ENCODE measurements around the gene CTDNEP1.

The CTDNEP1 gene

DNA sequence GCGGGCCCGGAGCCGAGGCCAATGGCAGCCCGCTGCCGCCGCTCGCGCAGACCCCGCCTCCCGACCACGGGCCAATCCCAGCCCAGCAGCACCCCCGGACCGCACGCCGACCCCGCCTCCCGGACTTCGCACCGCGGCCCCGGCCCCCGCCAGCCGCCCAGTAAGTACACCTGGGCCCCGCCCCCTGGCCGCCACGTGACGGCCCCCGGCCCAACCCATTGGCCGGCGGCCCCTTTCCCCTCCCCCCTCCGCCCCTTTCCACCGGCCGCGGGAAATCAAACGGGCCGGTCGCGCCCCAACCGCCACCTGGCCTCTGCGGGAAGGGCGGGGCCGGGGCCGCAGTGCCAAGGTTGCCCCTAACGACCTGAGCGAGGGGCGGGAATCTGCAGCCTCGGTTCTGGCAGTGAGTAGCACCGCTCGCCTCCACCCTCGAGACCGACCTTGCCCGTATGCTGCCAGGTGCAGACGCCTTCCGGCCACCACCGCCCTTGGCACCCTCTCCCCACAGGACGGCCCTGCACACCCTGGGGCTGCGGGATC is 43.1 kb upstream of the CTDNEP1 start, which contains the start of gene YBX2:
Gene YBX2 (minus strand): TSS at position 26 of the 540 bp plus-strand sequence. CDS start 139 bp downstream, outside the sequence.
- Histone ChIP-seq H3K79me2 (ENCODE audit: insufficient read depth, low read length) (no peaks in the 10 kb centered on the region), H3K27ac (ENCODE audit: low read depth, low read length) (no peak within 1 kb of the TSS), H3K9me3 (ENCODE audit: insufficient read depth, low read length) (no peaks in the 10 kb centered on the region), H4K20me1 (ENCODE audit: low read depth, low read length) (no peaks in the 10 kb centered on the region), H3K9ac (ENCODE audit: low read length) (0 out of 2 replicates have a peak within 1 kb of the TSS, but pooled peaks have one; percentile 24), H3K4me3 (ENCODE audit: insufficient read depth, low read length, poor library complexity, severe bottlenecking) (peak within 1 kb of the TSS; percentile 18), H3K36me3 (ENCODE audit: low read length) (no peaks in the 10 kb centered on the region), H3K27me3 (ENCODE audit: low read length) (no peaks in the 10 kb centered on the region), H3K9me2 (replicated peaks; ENCODE audit: insufficient read depth, low read length) (no peaks in the 10 kb centered on the region), H3F3A (ENCODE audit: insufficient read depth) (no peaks in the 10 kb centered on the region), H2AFZ (ENCODE audit: low read depth, low read length, severe bottlenecking) (no peak within 1 kb of the TSS), H3K4me2 (ENCODE audit: low read depth, low read length, poor library complexity, severe bottlenecking) (peak within 1 kb of the TSS; percentile 46)
- no peak for TF ChIP-seq EZH2phosphoT487 (conservative IDR thresholded peaks at IDR 0.05; ENCODE audit: low read length)
- TF ChIP-seq, protein P1, sequence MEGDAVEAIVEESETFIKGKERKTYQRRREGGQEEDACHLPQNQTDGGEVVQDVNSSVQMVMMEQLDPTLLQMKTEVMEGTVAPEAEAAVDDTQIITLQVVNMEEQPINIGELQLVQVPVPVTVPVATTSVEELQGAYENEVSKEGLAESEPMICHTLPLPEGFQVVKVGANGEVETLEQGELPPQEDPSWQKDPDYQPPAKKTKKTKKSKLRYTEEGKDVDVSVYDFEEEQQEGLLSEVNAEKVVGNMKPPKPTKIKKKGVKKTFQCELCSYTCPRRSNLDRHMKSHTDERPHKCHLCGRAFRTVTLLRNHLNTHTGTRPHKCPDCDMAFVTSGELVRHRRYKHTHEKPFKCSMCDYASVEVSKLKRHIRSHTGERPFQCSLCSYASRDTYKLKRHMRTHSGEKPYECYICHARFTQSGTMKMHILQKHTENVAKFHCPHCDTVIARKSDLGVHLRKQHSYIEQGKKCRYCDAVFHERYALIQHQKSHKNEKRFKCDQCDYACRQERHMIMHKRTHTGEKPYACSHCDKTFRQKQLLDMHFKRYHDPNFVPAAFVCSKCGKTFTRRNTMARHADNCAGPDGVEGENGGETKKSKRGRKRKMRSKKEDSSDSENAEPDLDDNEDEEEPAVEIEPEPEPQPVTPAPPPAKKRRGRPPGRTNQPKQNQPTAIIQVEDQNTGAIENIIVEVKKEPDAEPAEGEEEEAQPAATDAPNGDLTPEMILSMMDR (IDR thresholded peaks at IDR 0.05; ENCODE audit: insufficient read depth, low read length, poor library complexity, severe bottlenecking) = no peak

DNA sequence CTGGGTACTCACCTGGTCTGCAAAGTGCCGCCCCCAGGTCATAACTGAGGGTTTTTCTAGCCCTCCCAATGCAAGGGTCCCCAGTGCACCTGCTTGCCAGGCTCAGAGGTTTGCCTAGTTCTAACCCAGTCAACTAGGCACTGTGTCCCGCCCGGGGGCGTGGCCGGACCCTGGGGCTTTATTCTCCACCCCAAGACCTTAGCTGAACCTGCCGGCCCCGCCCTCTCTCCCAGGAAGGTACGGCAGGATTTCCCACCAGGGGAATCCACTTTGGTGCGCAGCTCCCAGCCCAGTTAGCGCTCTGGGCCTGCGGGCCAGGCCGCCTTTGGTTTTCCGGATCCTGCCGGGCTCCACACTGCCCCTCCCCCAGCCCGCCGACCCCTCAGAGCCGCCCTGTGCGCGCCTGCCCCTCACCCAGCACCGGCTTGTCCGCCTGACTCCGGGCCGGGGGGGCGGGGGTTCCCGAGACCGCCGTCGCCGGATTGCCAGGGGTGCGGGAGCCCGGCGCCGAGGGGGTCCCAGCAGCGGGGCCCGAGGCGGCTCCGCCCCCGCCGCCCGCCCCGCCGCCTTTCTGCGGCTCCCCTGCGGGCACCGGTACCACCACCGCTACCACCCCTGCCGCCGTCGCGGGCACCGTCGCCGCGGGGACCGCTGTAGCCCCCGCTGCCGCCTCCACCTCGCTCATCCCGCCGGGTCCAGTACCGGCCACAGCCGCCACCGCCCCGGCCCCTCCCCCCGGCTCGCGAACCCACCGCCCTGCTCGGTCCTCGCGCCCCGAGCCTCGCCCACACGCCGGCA is 42.5 kb upstream of the CTDNEP1 start:
- no peaks in the 10 kb centered on the region for H3K27me3 ChIP-seq (ENCODE audit: low read length)
- H3K36me3 ChIP-seq (ENCODE audit: low read length) = no peaks in the 10 kb centered on the region
- no peak overlapping the region for H3K4me2 ChIP-seq (ENCODE audit: low read depth, low read length, poor library complexity, severe bottlenecking)
- no peaks in the 10 kb centered on the region for H3K9me2 ChIP-seq (replicated peaks; ENCODE audit: insufficient read depth, low read length)
- no peak overlapping the region for H3K4me3 ChIP-seq (ENCODE audit: insufficient read depth, low read length, poor library complexity, severe bottlenecking)
- H3F3A ChIP-seq (ENCODE audit: insufficient read depth) = no peaks in the 10 kb centered on the region
- H3K27ac ChIP-seq (ENCODE audit: low read depth, low read length) = no peak overlapping the region
- no peaks in the 10 kb centered on the region for H3K9me3 ChIP-seq (ENCODE audit: insufficient read depth, low read length)
- H3K79me2 ChIP-seq (ENCODE audit: insufficient read depth, low read length) = no peaks in the 10 kb centered on the region
- no peak overlapping the region for H2AFZ ChIP-seq (ENCODE audit: low read depth, low read length, severe bottlenecking)
- H3K9ac ChIP-seq (ENCODE audit: low read length) = no peak overlapping the region
- no peak for TF ChIP-seq EZH2phosphoT487 (conservative IDR thresholded peaks at IDR 0.05; ENCODE audit: low read length)
- TF ChIP-seq, protein P1 (IDR thresholded peaks at IDR 0.05; ENCODE audit: insufficient read depth, low read length, poor library complexity, severe bottlenecking) = no peak
- no peaks in the 10 kb centered on the region for H4K20me1 ChIP-seq (ENCODE audit: low read depth, low read length)

DNA sequence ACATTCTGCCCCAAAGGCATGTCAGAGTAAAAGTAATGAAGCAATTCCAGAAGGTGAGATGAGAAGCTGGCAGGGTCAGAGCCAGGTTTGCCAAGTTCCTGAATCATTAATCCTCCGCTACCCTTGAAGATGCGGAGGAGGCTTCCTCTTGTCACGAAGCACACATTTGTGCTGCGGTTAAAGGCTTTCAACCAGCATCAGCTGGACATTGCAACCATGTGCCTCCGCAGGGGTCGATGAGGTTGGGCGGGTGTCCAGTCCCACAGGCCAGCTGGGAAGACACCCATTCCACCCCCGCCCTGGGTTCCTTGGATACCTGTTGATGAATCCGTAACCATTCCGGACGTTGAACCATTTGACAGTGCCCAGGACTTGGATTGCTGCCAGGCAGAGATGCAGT is 41.6 kb upstream of the CTDNEP1 start:
- H3K9me2 ChIP-seq (replicated peaks; ENCODE audit: insufficient read depth, low read length) = no peaks in the 10 kb centered on the region
- H3K4me3 ChIP-seq (ENCODE audit: insufficient read depth, low read length, poor library complexity, severe bottlenecking) = no peak overlapping the region
- H3K36me3 ChIP-seq (ENCODE audit: low read length) = no peaks in the 10 kb centered on the region
- no peaks in the 10 kb centered on the region for H3K27me3 ChIP-seq (ENCODE audit: low read length)
- H3K9me3 ChIP-seq (ENCODE audit: insufficient read depth, low read length) = no peaks in the 10 kb centered on the region
- H4K20me1 ChIP-seq (ENCODE audit: low read depth, low read length) = no peaks in the 10 kb centered on the region
- H3F3A ChIP-seq (ENCODE audit: insufficient read depth) = no peaks in the 10 kb centered on the region
- TF ChIP-seq EZH2phosphoT487 (conservative IDR thresholded peaks at IDR 0.05; ENCODE audit: low read length) = no peak
- TF ChIP-seq, protein P1 (IDR thresholded peaks at IDR 0.05; ENCODE audit: insufficient read depth, low read length, poor library complexity, severe bottlenecking) = no peak
- H3K79me2 ChIP-seq (ENCODE audit: insufficient read depth, low read length) = no peaks in the 10 kb centered on the region
- no peak overlapping the region for H3K4me2 ChIP-seq (ENCODE audit: low read depth, low read length, poor library complexity, severe bottlenecking)
- no peak overlapping the region for H2AFZ ChIP-seq (ENCODE audit: low read depth, low read length, severe bottlenecking)
- no peak overlapping the region for H3K27ac ChIP-seq (ENCODE audit: low read depth, low read length)
- no peak overlapping the region for H3K9ac ChIP-seq (ENCODE audit: low read length)
